Body of pancreas (tissue), 4 donors: ENCODE data around the gene ZSCAN5A. TPM values are rescaled to one million over a fixed set of nuclear protein-coding genes. Genes with fewer than 3 reads are reported as not detected.

Source experiments
- ATAC-seq: fragments of 150-250 bp; one replicate; pipeline ENCODE4 v1.9.1; 2016
- DNase-seq, 4 donors: peaks; one replicate each; pipeline ENCODE4 v3.0.0-alpha.2; 2019
- H3K27ac ChIP-seq, 4 donors: fragments of 200-600 bp; sonication (generic); 1 replicate in 3 of 4; 2 replicates in 1 of 4; pipeline versions ENCODE4 v1.5.1 to v1.6.1; 2016 to 2019; ENCODE audit warnings: mild to moderate bottlenecking in 1 of 4, mixed read lengths in 1 of 4, moderate library complexity in 1 of 4
- H3K27me3 ChIP-seq, 2 donors: fragments of 200-600 bp; sonication (generic); one replicate each; pipeline ENCODE4 v1.6.0; 2016; ENCODE audit warnings: mild to moderate bottlenecking in 1 of 2
- H3K36me3 ChIP-seq, 2 donors: fragments of 200-600 bp; sonication (generic); replicated peaks in 1 of 2; 2 replicates each; pipeline ENCODE4 v1.5.1; 2016; ENCODE audit warnings: low read depth in 2 of 2; ENCODE audit not compliant: insufficient read depth in 1 of 2
- H3K4me1 ChIP-seq: fragments of 200-600 bp; sonication (generic); one replicate; pipeline ENCODE4 v1.6.0; 2016
- H3K4me3 ChIP-seq, 2 donors: fragments of 200-600 bp; sonication (generic); 1 replicate in 1 of 2; 2 replicates in 1 of 2; pipeline ENCODE4 v1.5.1; 2016 to 2019
- H3K9me3 ChIP-seq, 3 donors: fragments of 200-600 bp; sonication (generic); 1 replicate in 2 of 3; 2 replicates in 1 of 3; pipeline ENCODE4 v1.5.1; 2016
- POLR2A ChIP-seq, 3 donors: fragments of 450-650 bp; IDR thresholded peaks; one replicate each; pipeline ENCODE4 v1.6.1; 2016; ENCODE audit warnings: antibody characterized with exemption in 3 of 3, mild to moderate bottlenecking in 2 of 3
- WGBS, 2 donors: methylation state at CpG; one replicate each; pipeline ENCODE4 v1.1.5; 2017; 5-methylcytosine and 5-hydroxymethylcytosine counted together
- intact Hi-C: fragments of 100-400 bp; cut with DNase I; formaldehyde crosslinking; loops from one replicate; pipeline ENCODE4 v1.15.1; 2023
- total RNA-seq, 2 donors: library from RNA; depleted of rRNA; stranded (reverse); fragments of >200 nt; gene quantifications; one replicate each; pipeline ENCODE4 v1.1.0, GENCODE V29; 2016
- TF ChIP-seq, protein P1 (sequence below), 7 experiments: fragments of 450-650 bp in 4 of 7; fragments of 200-600 bp in 3 of 7; sonication (generic) in 3 of 7; IDR thresholded peaks; one replicate each; pipeline ENCODE4 v1.5.1; 2016 to 2019; ENCODE audit warnings: antibody characterized with exemption in 7 of 7

The ZSCAN5A gene
- total RNA-seq, 2 donors from 2014 or later: 4.9 to 7.3 TPM

DNA sequence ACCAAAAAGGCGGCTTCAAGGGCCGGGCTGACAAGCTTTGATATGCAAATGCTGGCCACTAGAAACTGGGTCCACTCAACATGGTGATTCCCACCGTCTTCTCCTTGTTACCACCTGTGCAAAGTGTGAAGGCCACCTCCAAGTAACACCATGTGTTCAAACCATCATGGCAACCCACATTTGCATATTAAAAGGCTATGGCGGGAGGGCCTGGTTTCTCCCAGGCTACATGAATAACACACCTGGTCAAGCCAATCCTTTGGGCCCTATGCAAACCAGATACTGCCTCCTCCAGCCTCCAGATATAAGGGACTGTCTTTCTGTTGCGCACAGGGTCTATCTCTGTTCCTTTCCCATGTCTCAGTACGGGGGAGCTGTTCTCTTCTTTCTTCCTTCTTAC, 36.6 kb upstream of the ZSCAN5A start:
- 72 to 73% methylated on average over 6 of the region's 6 CpGs for WGBS, 2 donors
- DNase-seq (no peak), ATAC-seq (no peak)
- intact Hi-C loops: loop anchor here (10.0 kb wide), 1 partner anchor 286 kb away; no protein-coding TSS in a partner anchor
- H3K4me3 ChIP-seq: no peak overlapping the region
- no peaks in the 10 kb centered on the region for H3K4me1 ChIP-seq
- no peaks in the 10 kb centered on the region for H3K36me3 ChIP-seq
- no peaks in the 10 kb centered on the region for H3K27me3 ChIP-seq
- H3K27ac ChIP-seq: no peak overlapping the region
- H3K9me3 ChIP-seq: no peaks in the 10 kb centered on the region
- TF ChIP-seq, protein P1, sequence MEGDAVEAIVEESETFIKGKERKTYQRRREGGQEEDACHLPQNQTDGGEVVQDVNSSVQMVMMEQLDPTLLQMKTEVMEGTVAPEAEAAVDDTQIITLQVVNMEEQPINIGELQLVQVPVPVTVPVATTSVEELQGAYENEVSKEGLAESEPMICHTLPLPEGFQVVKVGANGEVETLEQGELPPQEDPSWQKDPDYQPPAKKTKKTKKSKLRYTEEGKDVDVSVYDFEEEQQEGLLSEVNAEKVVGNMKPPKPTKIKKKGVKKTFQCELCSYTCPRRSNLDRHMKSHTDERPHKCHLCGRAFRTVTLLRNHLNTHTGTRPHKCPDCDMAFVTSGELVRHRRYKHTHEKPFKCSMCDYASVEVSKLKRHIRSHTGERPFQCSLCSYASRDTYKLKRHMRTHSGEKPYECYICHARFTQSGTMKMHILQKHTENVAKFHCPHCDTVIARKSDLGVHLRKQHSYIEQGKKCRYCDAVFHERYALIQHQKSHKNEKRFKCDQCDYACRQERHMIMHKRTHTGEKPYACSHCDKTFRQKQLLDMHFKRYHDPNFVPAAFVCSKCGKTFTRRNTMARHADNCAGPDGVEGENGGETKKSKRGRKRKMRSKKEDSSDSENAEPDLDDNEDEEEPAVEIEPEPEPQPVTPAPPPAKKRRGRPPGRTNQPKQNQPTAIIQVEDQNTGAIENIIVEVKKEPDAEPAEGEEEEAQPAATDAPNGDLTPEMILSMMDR (IDR thresholded peaks at IDR 0.05): no peak
- no peak for TF ChIP-seq POLR2A (IDR thresholded peaks at IDR 0.05)

DNA sequence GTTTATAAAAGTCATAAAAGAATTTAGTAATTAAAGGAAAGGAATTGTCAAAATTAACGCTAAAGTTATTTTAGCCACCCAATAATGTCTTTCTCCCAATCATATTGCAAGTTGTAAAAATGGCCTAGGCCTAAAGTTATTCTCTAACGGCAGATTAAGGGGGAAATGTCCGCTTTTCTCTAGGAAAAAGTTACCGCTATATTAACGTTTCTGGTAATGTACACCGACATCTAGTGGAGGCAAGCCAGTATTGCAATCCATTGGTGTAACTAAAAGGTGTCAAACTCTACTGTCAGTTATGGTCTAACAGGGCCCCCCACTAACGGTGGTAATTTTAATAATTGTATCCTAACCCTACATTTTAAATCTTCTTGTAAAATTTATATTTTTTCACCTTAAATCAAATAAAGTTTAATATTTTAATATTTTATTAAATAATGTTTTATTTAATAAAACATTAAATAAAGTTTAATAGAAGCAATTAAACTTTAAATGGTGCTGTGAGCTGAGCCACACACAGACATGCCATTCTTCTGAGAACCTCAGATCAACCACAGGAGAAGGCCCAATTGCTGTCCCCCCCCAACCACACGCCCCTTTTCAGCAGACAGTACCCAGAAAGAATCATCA, 35.9 kb upstream of the ZSCAN5A start:
- TF ChIP-seq, protein P1 (IDR thresholded peaks at IDR 0.05): peak; percentile 44 to 81 (median 70)
- TF ChIP-seq POLR2A (IDR thresholded peaks at IDR 0.05): no peak
- Histone ChIP-seq H3K9me3 (no peaks in the 10 kb centered on the region), H3K4me3 (no peak overlapping the region), H3K27ac (no peak overlapping the region), H3K27me3 (no peaks in the 10 kb centered on the region), H3K36me3 (no peaks in the 10 kb centered on the region), H3K4me1 (no peaks in the 10 kb centered on the region)
- ATAC-seq (no peak), DNase-seq (peak; percentile 45 to 61 (median 54))
- intact Hi-C loops: loop anchor here (10.0 kb wide), 1 partner anchor 286 kb away; no protein-coding TSS in a partner anchor
- WGBS, 2 donors: 17 to 19% methylated on average over 8 of the region's 8 CpGs

DNA sequence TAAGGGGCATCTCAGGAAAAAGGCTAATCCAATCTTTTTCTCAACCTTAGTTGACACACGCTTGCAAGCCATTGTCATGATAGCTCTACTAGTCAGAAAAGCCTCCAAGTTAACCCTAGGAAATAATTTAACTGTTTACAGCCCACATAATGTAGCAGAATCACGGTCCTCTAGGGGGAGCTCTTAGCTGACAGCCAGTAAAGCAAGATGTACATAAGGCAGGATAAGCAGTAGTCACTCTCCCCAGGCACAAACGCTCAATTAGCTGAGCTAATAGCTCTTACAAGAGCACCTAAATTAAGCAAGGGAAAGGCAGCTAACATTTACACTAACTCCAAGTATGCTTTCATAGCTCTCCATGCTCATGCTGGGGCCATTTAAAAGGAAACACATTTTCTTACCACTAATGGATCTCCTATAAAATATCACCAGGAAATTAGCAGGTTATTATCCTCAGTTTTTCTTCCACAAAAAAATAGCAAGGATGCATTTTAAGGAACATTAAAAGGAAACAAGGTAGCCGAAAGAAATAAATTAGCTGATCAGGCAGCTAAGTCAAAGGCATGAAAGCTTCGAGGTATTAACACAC, 33.7 kb upstream of the ZSCAN5A start:
- intact Hi-C loops: no loop called here
- TF ChIP-seq, protein P1 (IDR thresholded peaks at IDR 0.05): no peak
- no peak for TF ChIP-seq POLR2A (IDR thresholded peaks at IDR 0.05)
- WGBS, 2 donors: 53 to 55% methylated on average over 5 of the region's 5 CpGs

DNA sequence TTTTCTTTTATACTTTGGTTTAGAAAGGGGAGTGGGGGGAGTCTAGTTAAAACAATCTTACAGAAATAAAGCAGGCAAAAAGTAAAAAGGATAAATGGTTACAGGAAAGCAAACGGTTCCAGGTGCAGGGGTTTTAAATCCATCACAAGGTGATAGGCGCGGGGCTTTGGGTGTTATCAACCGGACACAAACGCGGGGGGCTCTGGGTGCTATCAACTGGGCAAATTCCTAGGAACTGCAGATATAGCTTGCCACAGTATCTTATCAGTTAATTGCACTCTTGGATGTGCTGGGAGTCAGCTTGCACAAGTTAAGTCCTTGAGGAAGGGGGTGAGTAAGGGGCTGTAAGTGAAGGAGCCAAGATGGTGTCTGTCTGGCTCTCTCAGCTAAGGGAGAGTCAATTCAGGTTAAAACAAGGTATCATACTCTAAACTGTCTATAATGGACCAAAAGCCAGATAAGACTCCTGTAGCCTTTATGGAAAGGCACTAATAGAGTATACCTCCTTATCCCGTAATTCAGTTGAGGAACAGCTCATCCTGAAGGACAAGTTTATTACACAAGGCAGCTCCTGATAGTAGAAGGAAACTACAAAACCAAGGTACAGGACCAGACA, 32.6 kb upstream of the ZSCAN5A start:
- H3K27me3 ChIP-seq: no peaks in the 10 kb centered on the region
- H3K4me3 ChIP-seq: no peak overlapping the region
- H3K9me3 ChIP-seq: no peaks in the 10 kb centered on the region
- DNase-seq (no peak), ATAC-seq (no peak)
- H3K36me3 ChIP-seq: no peaks in the 10 kb centered on the region
- no peak for TF ChIP-seq POLR2A (IDR thresholded peaks at IDR 0.05)
- TF ChIP-seq, protein P1 (IDR thresholded peaks at IDR 0.05): no peak
- 45 to 49% methylated on average over 7 of the region's 7 CpGs for WGBS, 2 donors
- H3K4me1 ChIP-seq: no peaks in the 10 kb centered on the region
- intact Hi-C loops: no loop called here
- no peak overlapping the region for H3K27ac ChIP-seq

More for the DNA sequence above, 33.7 kb upstream of the ZSCAN5A start:
- no peaks in the 10 kb centered on the region for H3K9me3 ChIP-seq
- no peaks in the 10 kb centered on the region for H3K36me3 ChIP-seq
- H3K4me1 ChIP-seq: no peaks in the 10 kb centered on the region
- H3K4me3 ChIP-seq: no peak overlapping the region
- H3K27me3 ChIP-seq: no peaks in the 10 kb centered on the region
- H3K27ac ChIP-seq: no peak overlapping the region
- ATAC-seq (no peak), DNase-seq (no peak)
